Fibroblast of lung (primary cell): ENCODE data around the gene ASB18.

Source experiments
- EZH2 ChIP-seq: IDR thresholded peaks from 2 replicates; pipeline ENCODE4 v1.5.1; 2012; ENCODE audit warnings: low read length, control low read depth, mild to moderate bottlenecking; ENCODE audit errors: missing control alignments
- TF ChIP-seq, protein P1 (sequence below), 2 donors: IDR thresholded peaks in 1 of 2; conservative IDR thresholded peaks in 1 of 2; 1 replicate in 1 of 2; 2 replicates in 1 of 2; pipeline ENCODE4 v1.5.1; 2011 to 2012; ENCODE audit warnings: low read length in 2 of 2, control low read depth in 1 of 2, inconsistent platforms in 1 of 2, low read depth in 1 of 2, mild to moderate bottlenecking in 1 of 2

DNA sequence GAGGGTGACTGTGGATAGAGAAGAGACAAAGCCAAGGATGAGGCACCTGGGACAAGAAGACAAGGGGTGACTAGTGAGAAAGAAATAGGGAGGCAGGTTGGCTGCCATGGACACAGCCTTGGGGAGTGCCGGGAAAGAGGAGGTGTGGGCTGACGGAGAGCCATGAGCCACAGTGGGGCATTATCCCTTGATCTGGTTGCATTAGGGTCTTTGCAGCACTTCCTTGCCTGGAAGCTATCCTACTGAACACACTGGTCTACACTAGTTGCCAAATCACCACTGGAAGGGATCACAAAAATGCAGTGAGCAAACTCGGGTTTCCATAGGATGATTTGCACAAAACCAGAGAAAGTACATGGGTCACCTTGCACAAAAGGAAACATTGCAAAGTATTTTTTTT is 27.7 kb upstream of the ASB18 start:
- TF ChIP-seq, protein P1, sequence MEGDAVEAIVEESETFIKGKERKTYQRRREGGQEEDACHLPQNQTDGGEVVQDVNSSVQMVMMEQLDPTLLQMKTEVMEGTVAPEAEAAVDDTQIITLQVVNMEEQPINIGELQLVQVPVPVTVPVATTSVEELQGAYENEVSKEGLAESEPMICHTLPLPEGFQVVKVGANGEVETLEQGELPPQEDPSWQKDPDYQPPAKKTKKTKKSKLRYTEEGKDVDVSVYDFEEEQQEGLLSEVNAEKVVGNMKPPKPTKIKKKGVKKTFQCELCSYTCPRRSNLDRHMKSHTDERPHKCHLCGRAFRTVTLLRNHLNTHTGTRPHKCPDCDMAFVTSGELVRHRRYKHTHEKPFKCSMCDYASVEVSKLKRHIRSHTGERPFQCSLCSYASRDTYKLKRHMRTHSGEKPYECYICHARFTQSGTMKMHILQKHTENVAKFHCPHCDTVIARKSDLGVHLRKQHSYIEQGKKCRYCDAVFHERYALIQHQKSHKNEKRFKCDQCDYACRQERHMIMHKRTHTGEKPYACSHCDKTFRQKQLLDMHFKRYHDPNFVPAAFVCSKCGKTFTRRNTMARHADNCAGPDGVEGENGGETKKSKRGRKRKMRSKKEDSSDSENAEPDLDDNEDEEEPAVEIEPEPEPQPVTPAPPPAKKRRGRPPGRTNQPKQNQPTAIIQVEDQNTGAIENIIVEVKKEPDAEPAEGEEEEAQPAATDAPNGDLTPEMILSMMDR (conservative IDR thresholded peaks at IDR 0.05 in 1 of 2, IDR thresholded peaks at IDR 0.05 in 1 of 2; ENCODE audit: low read depth in 1 of 2, low read length in 2 of 2) = no peak
- no peak for TF ChIP-seq EZH2
